Fibroblast of skin of abdomen (primary cell): ENCODE measurements around the gene LRP8.
"Not testable (repeated sequence)": the region's sequence is repeated elsewhere in the genome, so short reads cannot be mapped to it uniquely, and the experiment has no call there.

Source experiments
- DNase-seq: peaks from one replicate; pipeline ENCODE4 v3.0.0-alpha.2; 2013

The LRP8 gene

DNA sequence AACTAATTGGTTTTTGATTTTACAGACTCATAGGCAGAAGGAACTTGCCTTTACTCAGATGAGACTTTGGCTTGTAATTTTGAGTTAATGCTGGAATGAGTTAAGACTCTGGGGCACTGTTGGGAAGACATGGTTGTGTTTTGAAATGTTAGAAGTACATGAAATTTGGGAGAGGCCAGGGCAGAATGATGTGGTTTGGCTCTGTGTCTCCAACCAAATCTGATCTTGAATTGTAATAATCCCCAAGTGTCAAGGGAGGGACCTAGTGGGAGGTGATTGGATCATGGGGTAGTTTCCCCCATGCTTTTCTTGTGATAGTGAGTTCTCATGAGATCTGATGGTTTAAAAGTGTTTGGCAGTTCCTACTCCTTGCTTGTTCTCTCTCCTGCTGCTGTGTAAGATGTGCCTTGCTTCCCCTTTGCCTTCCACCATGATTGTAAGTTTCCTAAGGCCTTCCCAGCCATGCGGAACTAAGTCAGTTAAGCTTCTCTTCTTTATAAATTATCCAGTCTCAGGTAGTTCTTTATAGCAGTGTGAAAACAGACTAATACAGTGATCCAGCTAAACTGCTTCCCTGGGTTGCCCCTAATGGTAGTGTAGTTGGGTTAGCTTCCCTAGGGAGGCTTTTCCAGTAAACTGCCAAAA is 121.0 kb downstream of the LRP8 start:
- no peak for DNase-seq

- DNase-seq: not testable (repeated sequence)
These were observed 121.7 kb downstream of the LRP8 start for GRCh38 chr1:53206083-53206685.

GRCh38 chr1:53205496-53205895 is 122.4 kb downstream of the LRP8 start:
- DNase-seq: not testable (repeated sequence)

DNA sequence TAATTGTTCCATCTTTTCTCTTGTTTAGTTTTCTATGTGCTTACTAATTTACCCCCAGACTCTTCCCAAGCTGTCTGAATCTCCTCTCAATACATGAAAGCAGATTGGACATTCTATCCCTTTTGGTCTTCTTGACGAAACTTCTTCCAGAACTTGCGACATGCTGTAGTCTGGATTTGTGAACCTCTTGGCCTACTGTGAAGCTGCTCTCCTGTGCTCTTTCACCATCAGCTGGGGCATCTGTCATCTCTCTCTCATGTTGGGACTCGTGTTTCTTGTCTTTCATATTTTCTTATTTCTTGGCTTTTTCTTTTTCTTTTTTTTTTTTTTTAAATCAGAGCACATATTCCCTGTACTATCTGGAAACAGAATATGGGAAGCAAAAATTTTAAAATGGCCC is 124.4 kb downstream of the LRP8 start:
- no peak for DNase-seq

GRCh38 chr1:53198241-53198651 is 129.6 kb downstream of the LRP8 start:
- peak; percentile 62 for DNase-seq

DNA sequence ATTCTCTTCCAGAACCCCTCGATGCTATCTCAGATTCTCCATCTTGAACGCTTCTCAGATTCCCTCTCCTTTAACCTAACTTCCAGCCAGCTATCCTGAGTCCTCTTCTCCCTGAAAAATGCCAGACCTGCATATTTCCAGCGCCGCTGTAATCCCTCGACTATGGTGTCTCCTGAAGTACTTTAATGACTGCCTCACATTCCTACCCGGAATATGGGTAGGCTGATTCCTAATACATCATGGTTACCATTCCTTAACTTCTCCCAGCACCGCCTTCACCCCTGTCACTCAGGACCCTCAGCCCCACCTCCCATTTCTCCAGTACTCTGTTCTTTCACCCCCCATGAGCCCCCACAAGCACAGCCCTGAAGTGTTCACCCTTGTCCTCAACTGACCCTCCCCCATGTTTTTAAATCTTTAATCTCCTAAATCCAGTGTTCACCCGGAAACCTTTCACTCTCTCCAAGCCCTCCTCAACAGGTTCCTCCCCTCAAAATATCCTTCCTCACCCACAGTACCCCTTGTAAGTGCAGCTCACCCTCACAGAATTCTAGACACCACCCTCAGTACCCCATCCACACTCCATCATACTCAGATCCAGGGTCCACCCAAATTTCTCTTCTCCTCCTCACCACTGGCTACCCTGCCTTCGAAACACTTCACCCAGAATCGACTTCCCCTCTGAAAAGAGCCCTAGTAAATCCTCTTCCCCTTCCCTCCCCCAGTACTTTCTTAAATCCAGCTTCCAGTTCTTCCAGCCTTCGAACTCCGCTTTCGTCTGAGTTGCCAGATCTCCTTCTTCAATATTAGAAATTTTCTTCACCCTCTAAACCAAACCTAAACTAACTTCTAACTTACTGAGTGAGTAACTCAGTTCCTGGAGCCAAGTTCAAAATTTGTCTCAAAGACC is 130.3 kb downstream of the LRP8 start:
- peak; percentile 27 for DNase-seq

DNA sequence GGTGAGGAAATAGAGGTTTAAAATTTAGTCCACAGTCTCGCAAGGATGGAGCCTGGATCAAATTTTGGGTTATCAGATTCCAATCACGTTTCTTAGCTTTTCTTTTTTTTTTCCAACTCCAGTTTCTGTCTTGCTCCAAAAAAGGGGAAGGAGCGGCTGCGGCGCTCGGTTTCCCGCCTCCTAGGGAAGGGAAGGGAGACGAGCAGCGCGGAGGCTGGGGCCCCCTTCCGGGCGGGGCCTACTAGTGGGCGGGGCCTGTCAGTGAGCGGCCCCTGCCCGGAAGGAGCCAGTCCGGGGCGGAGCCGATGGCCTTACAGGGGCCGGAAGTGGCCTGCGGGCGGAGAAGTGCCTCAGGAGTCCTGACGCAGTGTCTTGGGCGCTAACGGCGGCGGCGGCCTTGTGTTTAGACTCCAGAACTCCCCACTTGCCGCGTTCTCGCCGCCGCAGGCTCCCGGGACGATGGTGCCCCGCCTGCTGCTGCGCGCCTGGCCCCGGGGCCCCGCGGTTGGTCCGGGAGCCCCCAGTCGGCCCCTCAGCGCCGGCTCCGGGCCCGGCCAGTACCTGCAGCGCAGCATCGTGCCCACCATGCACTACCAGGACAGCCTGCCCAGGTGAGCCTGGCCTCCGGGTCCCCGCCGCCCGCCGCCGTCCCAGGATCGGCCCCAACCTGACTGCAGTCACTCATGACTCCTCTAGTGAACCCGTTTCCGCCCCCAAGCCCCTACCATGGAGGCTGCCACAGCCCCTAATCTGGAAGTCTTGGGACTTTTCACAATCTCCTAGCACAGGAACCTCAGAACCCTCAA is 131.2 kb downstream of the LRP8 start, which contains the start of gene CPT2:
CPT2 (plus strand) TSS at position 340 of the 806 bp plus-strand sequence; CDS start at position 460, 120 bp downstream.
- DNase-seq: peak; percentile 92

DNA sequence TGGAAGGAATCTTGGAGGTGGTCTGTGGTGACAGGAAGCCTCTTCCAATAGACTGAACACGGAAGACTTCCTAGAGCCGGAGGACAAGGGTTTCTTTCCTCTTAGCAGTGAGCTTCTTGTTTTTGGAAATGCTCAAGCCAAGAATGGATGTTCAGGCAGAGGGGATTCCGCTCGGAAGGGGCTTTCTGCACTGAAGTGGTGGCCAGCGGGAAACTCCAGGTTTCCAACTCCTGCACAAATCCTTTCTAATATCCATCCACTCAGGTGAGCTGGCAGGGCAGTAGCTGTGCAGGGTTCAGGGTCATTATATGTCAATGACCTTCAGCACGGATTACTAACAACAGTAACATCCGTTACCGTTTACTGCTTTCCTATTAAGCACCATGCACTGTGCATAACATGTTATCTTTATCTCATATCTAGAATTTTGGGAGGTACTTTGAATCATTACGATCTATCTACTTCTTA is 131.8 kb downstream of the LRP8 start:
- DNase-seq: no peak

DNA sequence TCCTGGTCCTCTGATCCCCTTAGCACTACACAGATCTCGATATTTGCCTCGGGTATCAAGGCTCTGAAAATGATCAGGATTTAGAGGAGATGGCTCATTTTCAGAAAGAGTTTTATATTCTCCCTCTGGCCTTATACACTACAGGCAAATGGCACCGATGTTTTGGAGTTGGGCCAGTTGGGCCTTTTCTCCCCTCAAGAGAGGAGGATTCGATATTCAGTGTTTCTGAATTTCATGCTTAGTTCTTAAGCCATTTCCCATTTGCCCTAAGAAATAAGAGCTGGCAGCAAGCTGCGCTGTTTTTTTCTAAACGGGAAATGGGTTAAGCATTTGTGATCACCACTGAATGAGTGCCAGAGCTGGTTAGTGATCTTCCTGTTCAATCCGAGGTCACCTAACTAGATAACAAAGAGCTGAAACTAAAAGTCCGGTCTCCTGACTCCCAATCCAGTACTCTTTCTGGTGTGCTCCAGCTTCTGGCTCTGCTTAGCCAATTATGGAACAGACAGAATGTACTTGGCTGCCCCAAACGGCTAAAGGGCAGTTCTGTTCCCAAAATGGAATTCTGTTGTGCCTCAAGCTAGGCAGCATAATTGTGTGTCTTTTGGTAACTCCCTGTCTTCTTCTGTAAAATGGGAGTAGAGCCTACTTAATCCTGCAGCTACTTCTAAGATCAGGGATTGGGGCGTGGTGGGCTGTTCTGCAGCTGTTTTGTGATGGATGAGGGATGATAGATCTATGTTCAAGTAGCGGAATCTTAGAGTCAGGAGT is 132.4 kb downstream of the LRP8 start:
- DNase-seq: no peak
